Measurements from ENCODE around the gene TMED10.
A peak's percentile ranks its signal among the peaks of the same experiment; 100 is the strongest.
"Not testable (repeated sequence)": the region's sequence is repeated elsewhere in the genome, so short reads cannot be mapped to it uniquely, and the experiment has no call there.

TMED10 gene

DNA sequence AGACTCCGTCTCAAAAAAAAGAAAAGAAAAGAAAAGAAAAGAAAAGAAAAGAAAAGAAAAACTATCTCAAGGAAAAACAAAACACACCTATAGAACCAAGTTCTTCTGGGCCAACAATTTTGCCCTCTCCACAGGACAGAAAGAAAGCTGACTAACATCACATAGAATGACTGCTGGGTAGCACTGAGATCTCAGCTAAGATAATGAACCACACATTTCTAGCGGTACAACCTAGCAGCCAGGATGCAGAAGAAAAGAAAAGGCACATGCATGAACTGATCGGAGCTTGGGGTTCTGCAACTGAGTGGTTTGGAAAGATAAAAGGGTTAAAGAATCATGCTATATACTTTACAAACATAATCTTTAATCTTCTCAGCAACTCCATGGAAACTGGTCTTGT, 19.5 kb downstream of the TMED10 start:
- FAIRE-seq, result no peak

DNA sequence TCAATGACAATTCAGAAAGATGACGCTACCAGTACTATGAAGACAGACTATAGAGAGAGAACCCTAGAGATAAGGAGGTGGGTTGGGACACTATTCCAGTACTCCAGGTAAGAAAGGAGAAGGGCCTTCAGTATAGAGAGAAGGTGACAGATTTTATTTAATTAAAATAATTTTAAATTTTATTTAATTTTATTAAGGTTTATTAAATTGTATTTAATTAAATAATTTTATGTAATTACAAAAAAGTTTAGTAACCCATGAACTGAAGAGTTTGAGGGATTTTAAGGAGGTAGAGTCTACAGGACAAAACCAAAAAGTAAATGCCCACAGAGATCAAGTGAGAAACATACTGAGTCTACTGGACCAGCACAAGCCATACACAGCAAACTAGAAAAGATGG, 20.3 kb downstream of the TMED10 start:
- no peak for FAIRE-seq

DNA sequence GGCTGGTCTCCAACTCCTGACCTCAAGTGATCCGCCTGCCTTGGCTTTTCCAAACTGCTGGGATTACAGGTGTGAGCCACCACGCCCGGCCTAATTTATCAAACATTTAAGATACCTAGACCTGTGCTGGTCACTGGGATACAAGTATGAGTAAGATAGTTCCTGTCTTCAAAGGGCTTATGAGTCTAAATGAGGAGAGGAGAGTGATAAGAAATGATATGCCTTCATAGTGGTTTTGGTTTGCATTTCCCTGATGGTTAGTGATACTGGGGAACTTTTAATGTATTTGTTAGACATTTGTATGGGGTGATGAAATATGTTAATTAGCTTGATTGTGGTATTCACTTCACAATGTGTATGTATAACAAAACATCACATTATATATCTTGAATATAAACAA, 21.2 kb downstream of the TMED10 start:
- FAIRE-seq, result no peak

DNA sequence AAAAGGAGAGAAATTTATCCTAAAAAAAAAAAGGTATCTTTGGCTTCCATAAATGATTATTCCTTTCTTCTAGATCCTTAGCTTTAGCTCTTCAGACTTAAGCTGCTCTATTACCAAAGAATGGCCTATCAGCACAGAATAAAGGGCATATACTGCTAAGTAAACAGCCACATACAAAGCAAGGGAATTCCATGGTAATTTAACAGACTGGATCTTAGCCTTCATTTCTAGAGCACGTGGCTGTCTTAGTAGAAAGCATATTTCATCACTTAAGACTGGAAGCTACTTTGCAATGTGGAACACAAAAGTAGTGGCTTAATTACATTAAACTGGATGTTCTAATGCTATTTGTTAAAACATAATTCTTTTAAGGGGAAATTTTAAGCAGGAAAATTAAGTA, 23.1 kb downstream of the TMED10 start:
- FAIRE-seq, result no peak

DNA sequence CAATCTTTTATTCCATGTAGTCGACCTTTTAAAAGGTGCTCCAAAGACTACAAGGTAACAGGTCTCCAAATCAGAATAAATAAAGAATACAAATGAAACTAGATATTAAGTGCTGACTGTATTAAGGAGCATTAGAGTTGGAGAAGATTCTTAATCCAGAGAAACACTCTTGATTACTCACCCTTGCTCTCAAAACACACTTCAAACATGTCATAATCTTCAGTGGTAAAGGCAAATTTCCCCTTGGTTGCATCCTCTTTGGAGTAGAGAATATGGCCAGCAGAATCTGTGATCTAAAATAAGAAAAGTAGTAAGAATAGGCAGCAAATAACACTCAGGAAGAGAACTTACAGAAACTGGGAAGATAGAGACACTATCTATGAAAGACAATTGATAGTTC, 24.6 kb downstream of the TMED10 start:
- FAIRE-seq, result no peak

DNA sequence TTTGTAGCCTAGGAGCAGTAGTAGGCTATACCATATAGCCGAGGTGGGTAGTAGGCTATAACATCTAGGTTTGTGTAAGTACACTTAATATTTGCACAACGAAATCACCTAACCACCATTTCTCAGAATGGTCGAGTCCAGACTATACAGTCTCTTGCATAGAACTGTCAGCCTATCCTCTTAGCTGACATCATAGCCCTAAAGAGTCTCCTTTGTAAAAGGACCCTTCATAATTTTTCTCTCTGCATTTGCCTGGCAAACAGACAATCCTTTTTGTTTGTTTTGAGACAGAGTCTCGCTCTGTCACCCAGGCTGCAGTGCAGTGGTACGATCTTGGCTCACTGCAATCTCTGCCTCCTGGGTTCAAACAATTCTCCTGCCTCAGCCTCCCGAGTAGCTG, 25.8 kb downstream of the TMED10 start:
- not testable (repeated sequence) for FAIRE-seq

DNA sequence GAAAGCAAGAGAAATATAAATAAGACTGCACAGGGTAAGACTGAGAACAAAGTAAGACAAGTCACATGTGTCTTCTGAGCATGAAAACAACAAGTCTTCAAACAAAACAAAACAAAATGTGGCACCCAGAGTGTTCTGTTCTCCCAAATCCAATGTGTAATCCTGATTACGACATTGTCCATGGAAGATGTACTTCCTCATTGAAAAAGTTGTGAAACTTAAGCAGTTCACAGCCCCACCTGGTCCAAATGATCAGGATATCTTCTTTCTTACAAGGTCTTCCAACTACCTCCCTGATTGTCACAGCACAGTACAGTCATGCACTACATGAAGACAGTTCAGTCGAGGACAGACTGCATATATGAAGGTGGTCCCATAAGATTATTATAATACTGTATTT, 26.3 kb downstream of the TMED10 start:
- no peak for FAIRE-seq

DNA sequence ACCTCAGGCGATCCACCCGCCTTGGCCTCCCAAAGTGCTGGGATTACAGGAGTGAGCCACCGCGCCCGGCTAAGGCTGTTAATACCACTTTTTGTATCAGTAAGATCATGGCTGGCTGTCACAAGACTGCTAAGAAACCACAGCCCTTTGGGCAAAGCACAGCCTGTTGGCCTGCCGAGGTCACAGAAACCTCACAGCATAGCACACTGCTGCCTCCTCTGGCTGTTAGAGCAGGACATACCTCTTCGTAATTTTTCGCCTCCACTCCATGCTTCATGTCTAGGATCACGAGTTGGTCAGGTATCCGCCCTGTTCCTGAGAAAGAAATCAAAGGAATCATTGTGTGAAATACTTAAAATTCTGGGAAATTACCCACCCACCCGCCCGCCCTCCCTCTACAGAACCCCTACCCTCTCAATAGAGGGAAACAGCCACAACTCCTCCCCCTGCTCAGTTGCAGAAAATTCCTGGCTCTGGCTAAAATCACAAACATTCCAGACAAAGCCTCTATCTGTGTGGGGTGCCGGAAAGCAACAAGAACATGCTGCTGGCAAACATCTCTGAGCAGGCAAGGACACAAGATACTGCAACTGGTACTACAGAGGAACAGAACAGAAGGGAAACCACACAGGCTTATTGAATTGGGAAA, 28.9 kb downstream of the TMED10 start:
- peak; percentile 41 for FAIRE-seq

DNA sequence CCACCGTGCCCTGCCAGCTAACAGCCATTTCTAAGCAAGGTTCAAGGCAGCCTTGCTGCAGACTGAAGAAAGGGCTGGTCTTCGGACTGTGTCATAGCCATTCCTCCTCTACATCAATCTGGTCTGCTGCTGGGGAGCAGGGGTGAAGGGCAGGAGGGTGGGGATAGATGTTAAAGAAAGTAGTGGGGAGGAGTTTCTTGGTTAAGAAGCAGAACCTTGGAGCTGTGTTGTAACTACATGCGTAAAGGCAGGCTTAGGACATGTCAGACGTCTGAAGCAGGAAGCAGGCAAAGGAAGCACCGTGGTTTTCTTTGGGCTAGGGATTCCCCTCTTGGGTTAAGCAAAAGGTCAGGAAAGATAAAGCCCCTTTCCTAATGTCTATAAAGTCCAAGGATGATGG, 31.5 kb downstream of the TMED10 start:
- no peak for FAIRE-seq

DNA sequence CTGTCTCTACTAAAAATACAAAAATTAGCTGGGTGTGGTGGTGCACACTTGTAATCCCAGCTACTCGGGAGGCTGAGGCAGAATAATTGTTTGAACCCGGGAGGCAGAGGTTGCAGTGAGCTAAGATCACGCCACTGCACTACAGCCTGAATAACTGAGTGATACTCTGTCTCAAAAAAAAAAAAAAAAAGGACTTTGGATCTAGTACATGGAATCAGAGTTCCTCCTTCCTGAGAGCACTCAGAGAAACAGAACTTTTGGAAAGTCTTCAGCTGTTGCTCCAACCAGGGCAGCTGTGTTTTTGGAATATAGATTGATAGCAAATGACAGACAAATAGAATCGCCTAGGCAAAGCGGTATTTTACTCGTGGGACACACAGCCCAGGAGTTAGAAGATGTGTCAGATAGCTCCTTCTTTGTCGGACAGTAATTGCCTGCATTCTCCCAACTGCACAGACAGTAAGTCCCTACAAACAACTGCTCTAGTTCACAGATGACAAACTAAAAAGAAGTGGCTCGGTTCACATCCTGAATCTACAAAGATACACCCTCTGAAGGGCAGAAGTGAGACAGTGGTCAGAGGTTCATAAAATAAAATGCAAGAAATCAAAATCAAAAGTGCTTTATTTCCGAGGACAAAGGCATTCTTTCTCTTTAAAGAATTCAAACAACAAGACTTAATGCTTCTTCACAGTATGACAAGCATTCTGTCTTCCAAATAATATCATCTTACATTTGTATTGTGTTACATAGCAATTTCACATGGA, 32.5 kb downstream of the TMED10 start:
- no peak for FAIRE-seq

DNA sequence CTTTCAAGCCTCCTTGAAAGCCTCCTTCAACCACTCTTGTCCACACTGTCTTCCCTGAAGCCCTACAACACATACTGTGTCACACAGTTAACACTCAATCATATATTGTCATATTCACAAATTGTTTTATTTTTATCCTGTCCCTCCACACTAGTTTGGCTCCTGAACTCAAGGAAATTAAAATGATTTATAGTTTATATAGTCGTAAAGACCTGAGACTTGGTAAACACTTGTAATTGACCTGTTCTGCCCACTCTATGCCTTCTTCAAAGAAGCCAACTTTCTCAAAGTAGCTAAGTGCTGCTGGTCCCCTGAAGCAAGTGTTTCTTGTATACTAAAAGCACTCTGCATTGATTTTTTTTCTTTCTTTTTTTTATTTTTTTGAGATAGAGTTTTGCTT, 33.9 kb downstream of the TMED10 start:
- FAIRE-seq, result no peak

DNA sequence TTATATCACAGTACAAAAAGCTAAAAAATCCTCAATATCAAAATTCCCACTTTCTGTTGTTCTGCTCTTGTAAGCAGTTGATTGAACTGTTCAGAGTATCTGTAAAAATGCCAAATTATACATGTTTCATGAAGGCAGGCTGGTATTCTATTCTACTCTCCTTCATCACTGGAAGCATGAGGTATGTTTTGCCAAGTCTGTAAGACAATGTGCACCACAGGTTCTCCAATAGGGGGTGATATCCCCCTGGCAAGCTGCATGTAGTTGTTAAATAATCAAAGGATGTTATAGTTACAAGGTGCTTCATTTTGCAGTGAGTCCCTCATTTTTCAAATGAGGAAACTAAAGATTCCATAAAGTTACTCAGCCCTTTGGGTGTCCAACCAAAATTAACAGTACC, 34.4 kb downstream of the TMED10 start:
- FAIRE-seq, result peak; percentile 58

DNA sequence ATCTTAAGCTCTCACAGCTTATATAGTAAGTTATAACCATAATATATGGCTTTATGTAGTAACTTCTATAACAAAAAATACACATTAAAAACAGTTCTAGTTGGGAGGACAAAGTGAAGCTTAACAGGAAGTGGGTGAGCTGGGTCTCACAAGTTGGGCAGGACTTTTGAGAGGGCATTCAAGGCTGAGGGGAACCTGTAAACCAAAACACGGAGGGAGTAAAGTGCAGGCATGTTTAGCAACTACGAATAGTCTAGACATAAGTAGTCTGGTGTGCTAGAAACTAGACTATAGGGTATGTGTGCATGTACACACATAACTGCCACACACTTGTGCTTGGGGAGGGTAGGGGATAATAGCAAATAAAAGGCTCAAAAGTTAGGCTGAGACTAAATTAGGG, 35.4 kb downstream of the TMED10 start:
- FAIRE-seq, result no peak

DNA sequence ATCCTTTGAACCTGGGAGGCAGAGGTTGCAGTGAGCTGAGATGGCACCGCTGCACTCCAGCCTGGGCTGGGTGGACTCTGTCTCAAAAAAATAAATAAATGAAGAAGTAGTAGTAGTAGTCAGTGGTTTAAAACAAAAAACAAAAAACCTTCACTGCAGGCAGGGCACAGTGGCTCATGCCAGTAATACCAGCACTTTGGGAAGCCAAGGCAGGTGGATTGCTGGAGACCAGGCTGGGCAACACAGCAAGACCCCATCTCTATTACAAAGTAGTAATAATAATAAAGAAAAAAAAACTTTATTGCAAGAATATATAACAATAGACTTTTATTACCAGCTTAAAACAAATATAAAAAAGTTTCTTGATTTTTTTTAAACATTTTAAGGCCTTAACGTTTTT, 35.8 kb downstream of the TMED10 start:
- peak; percentile 33 for FAIRE-seq

DNA sequence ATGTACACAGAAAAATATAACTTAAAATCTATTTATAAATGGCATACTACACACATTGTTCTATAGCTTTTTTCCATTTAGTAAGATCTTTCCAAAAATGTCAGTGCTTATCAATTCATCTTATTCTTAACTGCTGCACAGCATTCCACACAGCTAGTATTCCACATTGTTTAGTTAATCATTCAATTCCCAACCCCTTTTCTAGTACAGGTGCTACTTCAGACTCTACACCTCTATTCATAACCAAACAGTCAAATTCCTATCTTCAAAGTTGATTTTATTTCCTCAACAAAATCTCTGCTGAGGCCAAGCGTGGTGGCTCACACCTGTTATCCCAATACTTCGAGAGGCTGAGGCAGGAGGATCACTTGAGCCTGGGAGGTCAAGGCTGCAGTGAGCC, 37.2 kb downstream of the TMED10 start:
- peak; percentile 30 for FAIRE-seq

DNA sequence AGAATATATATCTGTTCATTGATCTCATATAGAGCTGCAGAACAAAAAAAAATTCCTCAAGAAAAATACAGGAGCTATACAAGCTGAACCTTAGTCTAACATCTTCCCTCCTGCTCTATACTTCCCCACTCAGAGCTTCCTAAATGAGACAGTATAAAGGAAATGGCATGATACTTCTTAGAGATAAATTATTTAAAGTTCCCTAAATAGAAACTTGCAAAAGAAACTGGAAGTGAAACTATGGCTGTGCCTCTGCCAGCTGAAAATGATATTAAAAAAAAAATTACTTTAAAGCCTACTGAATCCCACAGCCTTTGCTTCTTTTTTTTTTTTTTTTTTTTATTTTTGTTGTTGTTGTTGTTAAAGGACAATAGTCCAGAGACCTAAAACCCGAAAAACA, 37.9 kb downstream of the TMED10 start:
- FAIRE-seq, result peak; percentile 37

DNA sequence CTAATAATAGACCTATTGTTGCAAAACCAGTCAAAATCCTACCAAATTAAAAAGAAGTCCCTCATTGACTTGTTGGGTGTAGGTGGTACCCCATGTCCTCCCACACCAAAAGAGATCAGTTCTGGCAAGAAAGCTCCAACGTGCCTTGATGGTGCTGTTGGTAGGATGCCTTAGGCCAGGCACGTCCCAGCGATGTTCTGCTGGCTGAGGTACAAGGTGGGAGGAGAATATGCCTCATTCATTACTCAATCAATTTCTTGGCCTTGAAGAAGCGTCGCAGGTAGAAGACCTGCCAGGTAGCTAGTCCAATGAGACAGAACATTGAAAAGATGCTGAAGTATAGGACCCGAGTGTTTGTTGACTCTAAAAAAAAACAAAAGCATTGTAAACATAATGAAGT, 41.8 kb downstream of the TMED10 start:
- no peak for FAIRE-seq

DNA sequence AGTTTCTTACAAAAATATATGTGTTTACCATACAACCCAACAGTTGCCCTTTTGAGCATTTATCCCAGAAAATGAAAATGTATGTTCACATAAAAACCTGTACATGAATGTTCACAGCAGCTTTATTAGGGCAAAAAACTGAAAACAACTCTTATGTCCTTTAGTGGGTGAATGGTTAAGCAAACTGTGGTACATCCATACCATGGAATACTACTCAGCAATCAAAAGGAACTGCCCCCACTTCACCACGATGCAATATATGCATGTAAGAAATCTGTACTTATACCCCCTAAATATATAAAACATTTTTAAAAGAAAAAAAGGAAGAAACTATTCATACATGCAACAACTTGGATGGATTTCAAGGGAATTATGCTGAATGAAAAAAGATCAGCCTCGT, 42.8 kb downstream of the TMED10 start:
- FAIRE-seq, result no peak

DNA sequence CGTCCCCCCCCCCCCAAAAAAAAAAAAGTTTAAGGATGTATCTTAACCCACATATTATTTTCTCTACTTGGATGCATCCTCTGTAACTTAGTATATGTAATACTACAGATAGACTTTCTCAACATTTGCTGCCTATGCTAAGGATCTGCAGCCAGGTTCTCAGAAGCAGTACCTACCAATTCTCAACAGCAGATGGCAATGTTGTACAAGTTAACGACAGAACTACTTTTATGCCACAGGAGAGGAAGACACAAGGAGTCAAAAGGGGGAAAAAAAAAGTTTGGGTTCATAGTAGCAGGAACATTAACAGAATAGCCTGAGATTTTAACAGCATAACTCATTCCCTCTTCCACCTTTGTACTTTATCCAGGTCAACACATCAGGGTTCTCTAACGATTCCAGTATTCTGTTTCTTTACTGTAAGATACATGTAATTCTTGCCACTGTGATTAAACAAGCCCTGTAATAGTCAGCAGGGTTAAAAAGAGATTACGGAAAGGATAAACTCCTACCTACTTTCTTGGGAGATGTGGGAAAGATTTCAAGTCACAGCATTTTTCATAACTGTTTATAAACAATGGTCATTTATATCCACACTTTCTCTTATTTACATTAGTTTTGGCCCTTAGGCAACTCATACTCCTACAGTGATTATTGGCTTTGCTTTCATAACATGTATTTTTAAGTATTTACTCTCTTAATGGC, 43.9 kb downstream of the TMED10 start:
- FAIRE-seq, result peak; percentile 99

DNA sequence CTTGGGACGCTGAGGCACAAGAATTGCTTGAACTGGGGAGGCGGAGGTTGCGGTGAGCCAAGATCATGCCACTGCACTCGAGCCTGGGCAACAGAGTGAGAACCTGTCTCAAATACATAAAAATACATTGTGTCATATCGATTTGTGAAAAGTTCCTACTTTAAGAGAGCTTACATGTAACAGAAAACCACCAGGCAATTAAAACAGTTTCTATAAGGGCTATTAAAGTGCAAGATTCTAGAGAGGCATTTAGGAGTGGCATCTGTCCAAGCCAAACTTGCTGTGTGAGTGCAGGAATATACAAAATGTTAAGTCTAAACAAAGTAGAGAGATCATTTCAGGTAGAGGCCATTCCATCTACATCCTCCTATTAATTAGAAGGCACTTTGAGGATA, 47.8 kb downstream of the TMED10 start:
- no peak for FAIRE-seq

DNA sequence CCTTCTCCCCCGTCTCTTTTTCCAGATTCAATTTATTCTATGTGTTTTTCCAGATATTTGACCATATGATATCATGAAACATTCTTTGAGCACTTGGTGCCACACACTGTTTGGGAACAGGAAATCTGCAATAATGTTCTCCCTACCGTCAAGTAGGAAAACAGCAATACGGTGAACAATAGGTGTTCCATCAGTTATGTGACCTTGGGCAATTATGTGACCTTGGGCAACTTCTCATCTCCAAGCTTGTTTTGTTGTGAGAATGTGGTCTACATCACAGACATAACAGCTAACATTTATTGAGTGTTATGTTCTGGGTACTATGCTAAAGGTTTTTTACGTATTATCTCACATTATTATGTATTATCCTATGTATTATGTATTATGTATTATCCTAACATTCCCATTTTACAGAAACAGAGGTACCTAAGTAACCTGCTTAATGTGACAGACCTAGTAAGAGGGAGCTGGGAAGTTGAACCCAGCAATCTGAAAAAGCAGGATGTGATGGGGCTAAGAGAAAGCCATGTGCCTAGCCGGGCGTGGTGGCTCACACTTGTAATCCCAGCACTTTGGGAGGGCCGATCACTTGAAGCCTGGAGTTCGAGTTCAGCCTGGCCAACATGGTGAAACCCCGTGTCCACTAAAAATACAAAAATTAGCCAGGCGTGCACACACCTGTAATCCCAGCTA, 48.4 kb downstream of the TMED10 start:
- no peak for FAIRE-seq

DNA sequence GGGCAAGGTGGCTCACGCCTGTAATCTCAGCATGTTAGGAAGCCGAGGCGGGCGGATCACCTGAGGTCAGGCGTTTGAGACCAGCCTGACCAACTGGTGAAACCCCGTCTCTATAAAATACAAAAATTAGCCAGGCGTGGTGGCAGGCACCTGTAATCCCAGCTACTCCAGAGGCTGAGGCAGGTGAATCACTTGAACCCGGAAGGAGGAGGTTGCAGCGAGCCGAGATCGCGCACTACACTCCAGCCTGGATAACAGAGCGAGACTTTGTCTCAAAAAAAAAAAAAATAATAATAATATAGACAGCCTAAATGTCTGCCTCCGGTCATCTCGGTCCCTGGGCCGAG, 49.0 kb downstream of the TMED10 start:
- not testable (repeated sequence) for FAIRE-seq

DNA sequence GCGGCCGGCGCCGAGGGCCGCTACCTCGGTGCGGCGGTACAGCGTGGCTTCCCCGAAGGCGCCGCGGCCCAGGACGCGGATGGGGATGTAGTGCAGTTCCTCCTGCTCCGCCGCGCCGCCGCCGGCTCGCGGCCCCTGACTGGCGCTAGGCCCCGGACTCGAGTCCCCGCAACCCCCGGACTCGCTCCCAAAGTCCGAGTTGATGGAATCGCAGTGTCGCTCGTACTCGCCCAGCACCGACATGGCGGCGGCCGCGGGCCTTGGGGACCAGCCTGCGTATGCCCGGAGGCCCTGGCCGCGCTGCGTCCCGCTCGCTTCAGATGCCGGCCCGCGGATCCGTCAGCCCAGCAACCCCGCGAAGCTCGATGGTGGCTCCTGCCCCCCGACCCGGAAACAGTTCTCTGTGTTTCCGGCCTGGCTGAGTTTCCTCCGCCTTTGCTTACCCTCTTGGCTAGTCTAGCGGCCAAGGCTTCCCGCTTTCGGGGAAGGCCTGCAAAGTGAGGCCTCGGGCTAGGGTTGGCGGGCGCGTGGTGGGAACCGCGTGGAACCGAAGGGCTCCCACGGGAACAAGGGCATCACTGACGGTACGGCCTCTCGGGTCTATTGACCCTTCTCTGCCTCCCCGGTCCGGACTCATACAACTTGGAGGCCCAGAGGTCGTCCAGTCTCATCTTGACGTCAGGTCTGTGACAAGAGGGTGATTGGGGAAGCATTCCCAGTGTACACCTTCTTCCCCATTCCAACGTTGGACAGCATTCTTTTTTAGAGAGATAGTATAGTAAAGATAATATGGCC, 49.5 kb downstream of the TMED10 start, which contains the start of gene NEK9:
TSS of gene NEK9 (minus strand) at position 370 of the 795 bp plus-strand sequence. CDS start at position 243, 127 bp downstream.
- FAIRE-seq, result peak; percentile 44
